Activated CD4-positive, alpha-beta T cell treated with anti-CD3 and anti-CD28 coated beads, Interleukin-2, amount 10 ng/mL, durations not matched to agents 7 days and 5 days (primary cell): ENCODE data around the gene EMX1. TPM values are rescaled to one million over a fixed set of nuclear protein-coding genes. Genes with fewer than 3 reads are reported as not detected.

Experiments
- CTCF ChIA-PET: fragments of 350-600 bp; sonication (Branson Sonifier 250); formaldehyde crosslinking; loops from one replicate; lab custom pipeline; 2021; ENCODE audit warnings: antibody characterized with exemption; lab: Charles Lee
- POLR2A ChIA-PET: fragments of 350-600 bp; sonication (Branson Sonifier 250); formaldehyde crosslinking; loops from one replicate; lab custom pipeline; 2021; ENCODE audit warnings: antibody characterized with exemption; lab: Charles Lee
- DNase-seq: peaks from one replicate; pipeline ENCODE4 v3.0.0-alpha.2; 2020
- H3K27ac Mint-ChIP-seq: one replicate; pipeline ENCODE4 v1.8.0; 2021; ENCODE audit warnings: mild to moderate bottlenecking, moderate library complexity, mixed read lengths
- H3K27me3 Mint-ChIP-seq: one replicate; pipeline ENCODE4 v1.8.0; 2021; ENCODE audit warnings: mixed read lengths
- H3K36me3 Mint-ChIP-seq: one replicate; pipeline ENCODE4 v1.8.0; 2021; ENCODE audit warnings: low read depth, mixed read lengths
- H3K4me1 Mint-ChIP-seq: one replicate; pipeline ENCODE4 v1.8.0; 2021; ENCODE audit warnings: mixed read lengths
- H3K4me3 Mint-ChIP-seq: one replicate; pipeline ENCODE4 v1.8.0; 2021; ENCODE audit warnings: mild to moderate bottlenecking, moderate library complexity, mixed read lengths
- H3K9me3 Mint-ChIP-seq: one replicate; pipeline ENCODE4 v1.8.0; 2021; ENCODE audit warnings: mixed read lengths
- total RNA-seq, 2 experiments: library from RNA; stranded (reverse); gene quantifications; one replicate each; pipeline ENCODE4 v1.2.3, GENCODE V29; 2021

The EMX1 gene
- total RNA-seq, 2 experiments from 2014 or later: not detected

DNA sequence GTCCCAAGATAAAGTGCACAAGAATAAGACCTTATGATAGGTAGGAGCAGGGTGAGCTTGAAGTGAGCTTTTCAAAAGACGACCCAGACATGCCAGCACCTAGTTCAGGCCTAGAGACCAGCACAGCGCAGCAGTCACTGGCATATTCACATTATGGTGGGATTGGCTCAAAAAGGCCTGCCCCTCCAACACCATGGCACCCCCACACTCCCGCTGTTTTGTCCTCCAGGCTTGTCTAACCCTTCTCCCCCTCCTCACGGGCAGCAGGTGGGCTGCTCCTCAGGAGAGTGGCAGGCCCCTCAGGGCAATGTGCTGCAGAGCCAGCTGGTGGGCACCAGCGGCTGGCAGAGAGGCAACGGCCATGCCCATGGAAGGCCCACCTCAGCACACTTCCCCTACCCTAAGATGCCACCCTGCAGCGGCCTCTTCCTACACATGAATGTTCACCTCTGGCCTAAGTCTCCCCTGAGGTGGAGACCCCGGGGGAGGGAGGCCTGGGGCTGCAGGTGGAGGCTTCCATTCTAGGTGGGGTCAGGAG is 25.6 kb downstream of the EMX1 start:
- CTCF ChIA-PET: interaction anchor here (1.0 to 1.3 kb wide), 2 partner anchors 11 to 14 kb away, joined by 3 to 4 read pairs; no protein-coding TSS in a partner anchor
- H3K4me1 Mint-ChIP-seq: no peaks in the 10 kb centered on the region

GRCh38 chr2:72943540-72944395 is 26.4 kb downstream of the EMX1 start:
- H3K36me3 Mint-ChIP-seq: no peaks in the 10 kb centered on the region
- H3K4me3 Mint-ChIP-seq: no peak overlapping the region
- H3K27ac Mint-ChIP-seq: no peak overlapping the region
- H3K4me1 Mint-ChIP-seq: peaks cover under 1% of the 10 kb centered on the region
- DNase-seq: no peak
- no peaks in the 10 kb centered on the region for H3K9me3 Mint-ChIP-seq
- POLR2A ChIA-PET: no interaction called here
- CTCF ChIA-PET: interaction anchor here (0.9 to 1.3 kb wide), 4 partner anchors 10 to 233 kb away, joined by 3 to 4 read pairs (median 4); no protein-coding TSS in a partner anchor
- H3K27me3 Mint-ChIP-seq: no peaks in the 10 kb centered on the region

More for the DNA sequence above, 25.6 kb downstream of the EMX1 start:
- no peak overlapping the region for H3K27ac Mint-ChIP-seq
- POLR2A ChIA-PET: no interaction called here
- H3K4me3 Mint-ChIP-seq: no peak overlapping the region
- H3K36me3 Mint-ChIP-seq: no peaks in the 10 kb centered on the region
- no peaks in the 10 kb centered on the region for H3K27me3 Mint-ChIP-seq
- H3K9me3 Mint-ChIP-seq: no peaks in the 10 kb centered on the region
- DNase-seq: no peak

DNA sequence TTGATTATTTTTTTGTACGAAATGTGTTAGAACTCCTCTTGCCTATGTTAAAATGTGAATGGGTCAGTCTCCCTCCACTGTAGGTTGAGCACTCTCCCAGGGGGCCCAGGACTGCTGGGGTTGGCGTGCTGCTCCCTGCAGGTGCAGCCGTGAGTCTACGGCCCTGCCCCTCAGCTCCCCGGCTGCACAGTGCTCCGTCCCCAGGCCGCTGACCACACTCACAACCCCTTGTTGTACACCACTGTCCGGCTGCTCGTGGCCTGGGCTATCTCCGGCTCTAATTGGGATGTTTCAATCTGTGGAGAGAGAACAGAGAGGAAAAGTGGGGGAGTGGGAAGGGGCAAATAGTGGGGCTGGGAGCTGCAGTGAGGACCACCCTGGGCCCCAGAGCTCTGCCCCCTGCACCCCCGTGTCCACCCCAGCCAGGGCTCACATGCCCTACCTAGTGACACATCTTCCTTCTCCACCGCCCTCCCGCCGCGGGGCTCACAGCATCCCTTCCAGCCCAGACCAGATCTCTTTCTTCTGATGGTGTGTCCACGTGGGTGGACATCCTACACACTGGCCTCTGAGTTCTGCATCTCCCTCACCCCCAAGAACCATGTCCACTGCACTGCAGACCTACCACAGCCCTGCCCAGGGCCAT is 27.6 kb downstream of the EMX1 start:
- H3K4me1 Mint-ChIP-seq: peaks cover 5% of the 10 kb centered on the region
- no peak overlapping the region for H3K4me3 Mint-ChIP-seq
- no peaks in the 10 kb centered on the region for H3K9me3 Mint-ChIP-seq
- H3K27ac Mint-ChIP-seq: no peak overlapping the region
- CTCF ChIA-PET: interaction anchor here (1.3 kb wide), 1 partner anchor 62 kb away, joined by 4 read pairs; no protein-coding TSS in a partner anchor
- no peak for DNase-seq
- POLR2A ChIA-PET: no interaction called here
- H3K36me3 Mint-ChIP-seq: no peaks in the 10 kb centered on the region
- H3K27me3 Mint-ChIP-seq: no peaks in the 10 kb centered on the region

DNA sequence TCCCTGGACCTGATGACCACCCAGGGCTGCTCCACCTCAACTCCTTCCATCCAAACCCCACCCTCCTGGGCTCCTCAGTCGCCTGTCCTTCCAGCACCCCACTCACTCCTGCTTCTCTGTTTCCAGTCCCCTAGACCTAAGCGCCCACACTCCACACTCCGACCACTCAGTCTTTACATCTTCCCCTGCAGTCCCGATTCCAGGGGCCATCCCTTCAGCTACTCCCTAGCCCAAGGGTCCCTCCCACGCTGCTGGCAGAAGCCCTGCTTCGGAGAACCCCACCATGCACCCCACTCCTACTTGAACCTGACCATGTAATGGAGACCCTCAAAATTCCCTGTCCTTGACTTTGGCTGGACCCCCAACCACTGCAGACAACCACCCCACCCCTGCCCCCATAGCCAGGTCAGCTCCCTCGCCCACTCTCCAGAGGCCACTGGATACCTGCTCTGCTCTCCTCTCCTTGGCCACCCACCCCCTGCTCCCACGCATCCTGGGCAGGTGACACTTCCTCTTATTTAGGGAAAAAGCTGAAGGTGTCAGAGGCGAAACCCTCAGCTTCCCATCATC is 28.2 kb downstream of the EMX1 start:
- no peaks in the 10 kb centered on the region for H3K36me3 Mint-ChIP-seq
- CTCF ChIA-PET: interaction anchor here (1.3 kb wide), 1 partner anchor 62 kb away, joined by 4 read pairs; no protein-coding TSS in a partner anchor

GRCh38 chr2:72946466-72946865 is 29.1 kb downstream of the EMX1 start:
- CTCF ChIA-PET: interaction anchor here (0.6 to 1.3 kb wide), 3 partner anchors 8 to 1510 kb away, joined by 3 to 4 read pairs (median 3); no protein-coding TSS in a partner anchor
- DNase-seq: no peak
- no peak overlapping the region for H3K4me3 Mint-ChIP-seq
- POLR2A ChIA-PET: no interaction called here
- no peaks in the 10 kb centered on the region for H3K9me3 Mint-ChIP-seq
- no peaks in the 10 kb centered on the region for H3K36me3 Mint-ChIP-seq
- peaks cover 5% of the 10 kb centered on the region for H3K4me1 Mint-ChIP-seq
- no peaks in the 10 kb centered on the region for H3K27me3 Mint-ChIP-seq
- no peak overlapping the region for H3K27ac Mint-ChIP-seq

More for the DNA sequence above, 28.2 kb downstream of the EMX1 start:
- Mint-ChIP-seq H3K27ac (no peak overlapping the region), H3K4me1 (peaks cover 5% of the 10 kb centered on the region), H3K9me3 (no peaks in the 10 kb centered on the region), H3K4me3 (no peak overlapping the region), H3K27me3 (no peaks in the 10 kb centered on the region)
- DNase-seq: no peak
- POLR2A ChIA-PET: no interaction called here

- ChIA-PET POLR2A (no interaction called here), CTCF (interaction anchor here (0.6 kb wide), 1 partner anchor 828 kb away, joined by 3 read pairs; no protein-coding TSS in a partner anchor)
- H3K36me3 Mint-ChIP-seq: no peaks in the 10 kb centered on the region
- H3K27ac Mint-ChIP-seq: no peak overlapping the region
- peaks cover 15% of the 10 kb centered on the region for H3K4me1 Mint-ChIP-seq
- no peak for DNase-seq
- H3K9me3 Mint-ChIP-seq: no peaks in the 10 kb centered on the region
- H3K27me3 Mint-ChIP-seq: no peaks in the 10 kb centered on the region
- no peak overlapping the region for H3K4me3 Mint-ChIP-seq
Measured at GRCh38 chr2:72947952-72948830, 30.9 kb downstream of the EMX1 start.

GRCh38 chr2:72949045-72949444 is 31.7 kb downstream of the EMX1 start:
- peak overlapping the region; percentile 52 for H3K27ac Mint-ChIP-seq
- ChIA-PET POLR2A (no interaction called here), CTCF (interaction anchor here (1.1 kb wide), 1 partner anchor 15 kb away, joined by 3 read pairs; no protein-coding TSS in a partner anchor)

GRCh38 chr2:72949642-72950041 is 32.3 kb downstream of the EMX1 start:
- H3K4me1 Mint-ChIP-seq: peaks cover 30% of the 10 kb centered on the region
- no peak overlapping the region for H3K4me3 Mint-ChIP-seq
- ChIA-PET CTCF (interaction anchor here (1.0 to 1.9 kb wide), 3 partner anchors 14 to 33 kb away, joined by 3 to 4 read pairs (median 4); no protein-coding TSS in a partner anchor), POLR2A (no interaction called here)
- H3K36me3 Mint-ChIP-seq: no peaks in the 10 kb centered on the region
- no peak for DNase-seq
- H3K27me3 Mint-ChIP-seq: no peaks in the 10 kb centered on the region
- H3K9me3 Mint-ChIP-seq: no peaks in the 10 kb centered on the region
- no peak overlapping the region for H3K27ac Mint-ChIP-seq

More at GRCh38 chr2:72949045-72949444, 31.7 kb downstream of the EMX1 start:
- Mint-ChIP-seq H3K27me3 (no peaks in the 10 kb centered on the region), H3K4me1 (peaks cover 24% of the 10 kb centered on the region), H3K36me3 (no peaks in the 10 kb centered on the region), H3K4me3 (no peak overlapping the region), H3K9me3 (no peaks in the 10 kb centered on the region)
- no peak for DNase-seq

DNA sequence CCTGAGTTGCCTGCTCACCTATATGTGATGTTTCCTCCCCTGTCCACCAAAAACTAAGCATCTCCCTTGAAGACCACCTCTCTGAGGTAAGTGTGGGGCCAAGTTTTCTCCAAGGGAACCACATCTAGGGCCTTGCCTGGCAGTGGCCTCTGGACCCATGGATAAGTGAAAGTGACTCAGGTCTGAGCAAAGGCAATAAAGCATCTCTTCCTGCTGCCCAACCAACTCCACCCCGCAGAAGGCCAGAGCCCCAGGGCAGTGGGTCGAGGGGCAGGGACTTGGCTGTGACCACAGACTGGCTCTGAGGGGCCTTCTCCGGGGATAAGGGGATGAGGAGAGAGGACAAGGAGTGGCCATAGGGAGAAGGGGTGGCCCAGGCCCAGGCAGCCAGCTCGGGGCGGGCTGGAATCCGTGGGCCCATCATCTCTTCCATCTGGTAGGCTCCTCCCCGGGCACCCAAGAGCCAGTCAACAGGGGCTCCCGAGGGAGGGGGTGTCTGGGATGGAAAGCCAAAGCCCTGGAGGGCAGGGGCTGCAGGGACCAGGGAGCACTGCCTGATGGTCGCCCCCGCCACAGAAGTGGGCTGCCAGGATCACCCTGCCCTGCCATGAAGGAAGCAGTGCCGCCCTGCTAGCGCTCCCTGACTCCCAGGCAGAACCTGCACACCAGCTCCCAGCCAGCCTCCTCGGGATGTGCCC is 33.4 kb downstream of the EMX1 start:
- ChIA-PET POLR2A (no interaction called here), CTCF (interaction anchor here (1.0 to 2.0 kb wide), 4 partner anchors 18 to 58 kb away, joined by 4 to 5 read pairs (median 4); no protein-coding TSS in a partner anchor)
- Mint-ChIP-seq H3K9me3 (no peaks in the 10 kb centered on the region), H3K4me3 (no peak overlapping the region), H3K27ac (no peak overlapping the region), H3K36me3 (no peaks in the 10 kb centered on the region), H3K4me1 (peaks cover 38% of the 10 kb centered on the region), H3K27me3 (no peaks in the 10 kb centered on the region)
- no peak for DNase-seq

DNA sequence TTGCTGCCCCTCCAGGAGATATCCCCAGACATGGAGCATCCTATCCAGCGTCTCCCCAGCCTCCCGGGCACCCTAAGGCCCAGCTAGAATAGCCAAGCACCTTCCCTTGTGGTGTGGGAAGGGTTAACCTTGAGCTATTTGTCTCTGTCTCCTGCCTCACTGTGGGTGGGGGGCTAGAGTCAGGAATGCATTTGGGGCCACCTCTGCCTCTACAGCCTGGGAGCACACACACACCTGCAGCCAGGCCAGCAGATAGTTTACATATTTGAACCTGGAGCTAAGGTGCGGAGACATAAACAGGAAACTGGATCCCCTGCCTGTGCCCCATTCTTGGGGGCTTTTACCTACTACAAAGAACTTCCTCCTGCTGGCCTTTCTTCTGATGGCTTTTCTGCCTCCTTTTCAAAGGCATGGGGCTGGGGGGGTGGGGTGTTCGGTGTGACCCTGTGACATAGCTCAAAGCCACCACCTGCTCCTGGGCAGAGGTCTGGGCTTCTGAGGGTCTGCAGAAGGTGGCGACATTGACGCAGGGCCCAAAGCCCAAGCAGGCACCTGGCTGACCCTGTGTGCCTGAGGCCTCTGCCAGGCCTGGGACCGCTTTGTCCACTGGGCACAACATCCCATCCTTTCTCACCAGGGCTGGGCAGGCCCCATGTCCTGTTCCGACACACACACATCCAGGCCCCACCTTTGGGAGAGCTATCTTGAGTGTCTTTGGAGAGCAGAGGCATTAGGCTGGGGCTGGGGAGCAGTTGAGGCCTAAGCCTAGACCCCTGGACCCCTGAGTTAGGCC is 34.2 kb downstream of the EMX1 start:
- ChIA-PET POLR2A (no interaction called here), CTCF (interaction anchor here (1.2 to 2.0 kb wide), 3 partner anchors 18 to 59 kb away, joined by 4 to 5 read pairs (median 4); no protein-coding TSS in a partner anchor)
- Mint-ChIP-seq H3K4me1 (peaks cover 40% of the 10 kb centered on the region), H3K27ac (no peak overlapping the region), H3K36me3 (peaks cover 2% of the 10 kb centered on the region), H3K9me3 (no peaks in the 10 kb centered on the region), H3K27me3 (no peaks in the 10 kb centered on the region), H3K4me3 (no peak overlapping the region)
- DNase-seq: no peak
